HFFc6 (cell line): ENCODE measurements around the gene PGGHG. TPM values are rescaled to one million over a fixed set of nuclear protein-coding genes. Genes with fewer than 3 reads are reported as not detected.
"Not testable (repeated sequence)": the region's sequence is repeated elsewhere in the genome, so short reads cannot be mapped to it uniquely, and the experiment has no call there.

Experiments
- DNase-seq: peaks from one replicate; pipeline ENCODE4 v3.0.0-alpha.2; 2018
- H3K27ac Mint-ChIP-seq: 2 replicates; pipeline ENCODE4 v1.8.0; 2020; ENCODE audit warnings: mild to moderate bottlenecking, mixed read lengths
- H3K27me3 Mint-ChIP-seq: 2 replicates; pipeline ENCODE4 v1.8.0; 2021; ENCODE audit warnings: mild to moderate bottlenecking, moderate library complexity, mixed read lengths; ENCODE audit not compliant: insufficient read depth
- H3K36me3 Mint-ChIP-seq: 2 replicates; pipeline ENCODE4 v1.8.0; 2021; ENCODE audit warnings: low read depth, mixed read lengths
- H3K4me1 Mint-ChIP-seq: 2 replicates; pipeline ENCODE4 v1.8.0; 2020; ENCODE audit warnings: low read depth, mixed read lengths
- H3K4me3 Mint-ChIP-seq: 2 replicates; pipeline ENCODE4 v1.8.0; 2020; ENCODE audit warnings: mild to moderate bottlenecking, moderate library complexity, mixed read lengths
- H3K9me3 Mint-ChIP-seq: 2 replicates; pipeline ENCODE4 v1.8.0; 2020; ENCODE audit warnings: mild to moderate bottlenecking, mixed read lengths
- total RNA-seq, 6 experiments: library from RNA; stranded (reverse); fragmentation: NEBNext Ultra II Directional; extraction: Animal tissue kit (Norgen Biotek cat#: 25700); gene quantifications; 2 replicates in 1 of 6; 3 replicates in 5 of 6; pipeline ENCODE4 v1.2.3, GENCODE V29; 2021
- TF ChIP-seq, protein P1 (sequence below): fragments of 200-600 bp; sonication (generic); IDR thresholded peaks from 2 replicates; pipeline ENCODE4 v1.5.0; 2021; ENCODE audit warnings: antibody characterized with exemption, mild to moderate bottlenecking

PGGHG gene
- total RNA-seq, 6 experiments from 2014 or later = 9.7 to 12.2 (median 11.4) TPM

DNA sequence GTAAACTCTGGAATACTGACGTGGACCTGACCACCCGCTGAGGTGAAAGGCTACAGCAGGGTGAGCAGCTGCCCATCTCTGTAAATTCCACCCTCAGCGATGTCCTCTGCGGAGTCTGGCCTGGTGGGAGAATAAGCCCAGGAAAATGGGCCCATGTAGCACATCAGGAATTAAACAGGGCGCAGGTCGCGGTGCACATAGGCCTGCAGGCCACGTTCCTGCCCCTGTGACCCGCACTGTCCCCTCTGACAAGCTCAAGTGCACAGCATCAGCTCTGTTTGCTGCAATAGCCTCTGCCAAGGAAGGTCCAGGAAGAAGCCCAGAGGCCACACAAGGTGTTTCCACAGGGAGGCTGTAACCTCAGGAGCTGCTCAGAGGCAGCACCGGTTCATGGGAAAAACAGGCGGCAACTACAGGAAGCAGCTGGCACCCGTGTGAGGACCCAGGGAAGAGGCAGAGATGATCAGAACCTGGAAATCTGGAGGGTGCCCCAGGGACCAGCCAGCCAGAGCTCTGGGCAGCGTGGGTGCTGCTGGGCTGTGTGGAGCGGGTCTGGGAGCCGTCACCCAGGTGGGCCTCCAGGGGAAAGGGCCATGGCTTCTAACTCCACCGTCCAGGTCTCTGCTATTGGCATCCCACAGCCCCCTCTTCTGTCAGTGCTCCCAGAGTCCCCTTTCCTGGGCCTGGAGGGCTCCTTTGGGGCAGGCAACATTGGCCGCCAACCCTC lies 17.9 kb downstream of the PGGHG start:
- Mint-ChIP-seq H3K27me3 (peaks cover 2% of the 10 kb centered on the region; the same call in 1 of the 2 replicates), H3K4me1 (peaks cover 23% of the 10 kb centered on the region), H3K9me3 (no peaks in the 10 kb centered on the region), H3K27ac (peak overlapping the region; percentile 93; the same call in 1 of the 2 replicates), H3K36me3 (peaks cover 8% of the 10 kb centered on the region; the same call in 1 of the 2 replicates), H3K4me3 (no peak overlapping the region)
- TF ChIP-seq, protein P1, sequence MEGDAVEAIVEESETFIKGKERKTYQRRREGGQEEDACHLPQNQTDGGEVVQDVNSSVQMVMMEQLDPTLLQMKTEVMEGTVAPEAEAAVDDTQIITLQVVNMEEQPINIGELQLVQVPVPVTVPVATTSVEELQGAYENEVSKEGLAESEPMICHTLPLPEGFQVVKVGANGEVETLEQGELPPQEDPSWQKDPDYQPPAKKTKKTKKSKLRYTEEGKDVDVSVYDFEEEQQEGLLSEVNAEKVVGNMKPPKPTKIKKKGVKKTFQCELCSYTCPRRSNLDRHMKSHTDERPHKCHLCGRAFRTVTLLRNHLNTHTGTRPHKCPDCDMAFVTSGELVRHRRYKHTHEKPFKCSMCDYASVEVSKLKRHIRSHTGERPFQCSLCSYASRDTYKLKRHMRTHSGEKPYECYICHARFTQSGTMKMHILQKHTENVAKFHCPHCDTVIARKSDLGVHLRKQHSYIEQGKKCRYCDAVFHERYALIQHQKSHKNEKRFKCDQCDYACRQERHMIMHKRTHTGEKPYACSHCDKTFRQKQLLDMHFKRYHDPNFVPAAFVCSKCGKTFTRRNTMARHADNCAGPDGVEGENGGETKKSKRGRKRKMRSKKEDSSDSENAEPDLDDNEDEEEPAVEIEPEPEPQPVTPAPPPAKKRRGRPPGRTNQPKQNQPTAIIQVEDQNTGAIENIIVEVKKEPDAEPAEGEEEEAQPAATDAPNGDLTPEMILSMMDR = no peak
- DNase-seq = no peak

- TF ChIP-seq, protein P1 = peak; percentile 15; the same call in 1 of the 2 replicates
- Mint-ChIP-seq H3K4me1 (peaks cover 36% of the 10 kb centered on the region), H3K4me3 (peak within 1 kb of the TSS; percentile 91), H3K27ac (peak within 1 kb of the TSS; percentile 93)
- H3K36me3 Mint-ChIP-seq, H3K27me3 Mint-ChIP-seq, H3K9me3 Mint-ChIP-seq: not testable (repeated sequence)
- peak; percentile 77 for DNase-seq
Measured at GRCh38 chr11:307766-308708, 19.1 kb downstream of the PGGHG start, which contains the start of gene IFITM2. Gene IFITM2, plus strand, starts transcription at chr11:307816. Its CDS starts 377 bp downstream, at chr11:308193.

- not testable (repeated sequence) for H3K9me3 Mint-ChIP-seq, H3K27me3 Mint-ChIP-seq, DNase-seq, H3K36me3 Mint-ChIP-seq
- H3K4me3 Mint-ChIP-seq = peak overlapping the region; percentile 91
- H3K4me1 Mint-ChIP-seq = peaks cover 45% of the 10 kb centered on the region
- peak overlapping the region; percentile 93 for H3K27ac Mint-ChIP-seq
Measured at GRCh38 chr11:308740-309665, 20.1 kb downstream of the PGGHG start.

- peaks cover 52% of the 10 kb centered on the region for H3K4me1 Mint-ChIP-seq
- DNase-seq = not testable (repeated sequence)
Measured at GRCh38 chr11:309979-310572, 21.1 kb downstream of the PGGHG start.

DNA sequence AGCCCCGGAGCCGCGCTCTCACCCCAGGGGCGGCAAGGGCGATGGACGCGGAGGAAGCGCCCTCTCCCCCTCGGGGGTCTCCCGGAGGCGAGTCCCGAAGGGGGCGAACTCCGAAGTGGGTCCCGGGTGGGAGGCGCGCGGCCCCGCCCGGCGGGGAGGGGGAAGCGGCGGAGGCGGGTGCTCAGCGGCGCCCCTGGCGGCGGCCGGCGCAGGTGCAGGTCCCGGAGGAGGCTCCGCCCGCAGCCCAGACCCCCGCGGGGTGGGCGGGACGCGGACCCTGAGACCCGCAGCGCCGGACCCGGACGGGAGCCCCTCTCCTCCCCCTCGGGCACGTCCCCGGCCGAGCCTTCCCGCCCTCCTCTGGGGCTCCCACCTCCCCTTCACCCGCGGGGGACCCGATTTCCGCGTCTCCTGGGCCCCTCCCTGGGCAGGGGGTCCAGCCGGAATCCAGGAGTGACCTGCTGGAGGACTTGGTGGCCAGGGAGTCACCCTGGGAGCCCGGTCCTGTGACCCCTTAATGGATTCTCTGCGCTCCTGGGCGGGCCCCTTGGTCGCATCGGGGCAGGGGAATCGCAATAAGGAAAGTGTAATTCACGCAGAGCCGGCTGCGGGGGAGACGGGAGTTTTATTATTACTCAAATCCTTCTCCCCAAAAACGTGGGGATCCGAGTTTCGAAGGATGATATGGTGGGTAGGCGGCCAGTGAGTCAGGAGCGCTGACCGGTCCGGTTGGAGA lies 22.3 kb downstream of the PGGHG start:
- H3K4me1 Mint-ChIP-seq = peaks cover 52% of the 10 kb centered on the region
- H3K27ac Mint-ChIP-seq = peak overlapping the region; percentile 66; the same call in 1 of the 2 replicates

More at GRCh38 chr11:309979-310572, 21.1 kb downstream of the PGGHG start:
- not testable (repeated sequence) for H3K27me3 Mint-ChIP-seq, H3K36me3 Mint-ChIP-seq, H3K9me3 Mint-ChIP-seq
- Mint-ChIP-seq H3K4me3 (peak overlapping the region; percentile 91), H3K27ac (peak overlapping the region; percentile 93)

More for the DNA sequence above, 22.3 kb downstream of the PGGHG start:
- not testable (repeated sequence) for H3K36me3 Mint-ChIP-seq, DNase-seq, H3K9me3 Mint-ChIP-seq, H3K27me3 Mint-ChIP-seq
- peak overlapping the region; percentile 59; the same call in 1 of the 2 replicates for H3K4me3 Mint-ChIP-seq
